GM10847 (cell line): ENCODE data around the gene BBS7.

Experiments used
- POLR2A ChIP-seq: IDR thresholded peaks from 2 replicates; pipeline ENCODE4 v1.6.1; 2011; ENCODE audit not compliant: insufficient read length; ENCODE audit errors: extremely low read depth

The BBS7 gene

DNA sequence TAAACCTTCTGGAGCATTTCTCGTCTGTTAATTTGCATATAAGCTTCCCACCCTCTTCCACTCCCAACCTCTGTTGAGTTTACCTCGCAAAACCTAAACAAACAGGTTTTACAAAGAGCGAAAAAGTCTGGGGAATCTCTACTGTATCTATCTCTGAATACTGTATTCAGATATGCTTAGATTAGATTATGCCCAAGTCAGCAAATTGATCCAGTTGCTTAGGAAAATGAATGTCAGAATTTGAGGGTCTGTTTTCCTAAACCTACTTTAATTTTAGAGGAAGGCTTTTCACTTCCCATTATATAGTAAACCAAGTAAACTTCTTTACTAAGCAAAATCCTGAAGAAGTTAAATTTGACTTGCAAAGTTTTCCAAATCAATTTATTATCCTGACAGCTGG, 53.3 kb downstream of the BBS7 start:
- no peak for TF ChIP-seq POLR2A

DNA sequence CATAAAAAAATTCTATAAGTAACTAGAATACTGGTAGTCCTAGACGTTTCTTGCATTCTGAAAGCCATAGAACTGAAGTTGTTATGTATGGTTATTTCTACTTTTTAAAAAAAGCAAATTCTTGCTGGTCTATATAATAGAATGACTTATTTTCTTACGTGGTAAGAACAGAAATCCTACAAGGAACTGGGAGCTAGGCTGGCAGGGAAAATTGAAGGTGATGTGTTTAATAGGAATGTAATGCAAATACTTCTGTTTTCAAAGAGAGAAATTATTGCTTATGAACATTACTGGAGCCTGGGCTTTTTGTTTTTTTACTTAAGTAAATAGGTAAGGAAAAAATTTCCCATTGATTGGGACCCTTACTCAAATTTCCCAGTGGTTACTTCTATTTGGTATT, 55.5 kb downstream of the BBS7 start:
- no peak for TF ChIP-seq POLR2A

DNA sequence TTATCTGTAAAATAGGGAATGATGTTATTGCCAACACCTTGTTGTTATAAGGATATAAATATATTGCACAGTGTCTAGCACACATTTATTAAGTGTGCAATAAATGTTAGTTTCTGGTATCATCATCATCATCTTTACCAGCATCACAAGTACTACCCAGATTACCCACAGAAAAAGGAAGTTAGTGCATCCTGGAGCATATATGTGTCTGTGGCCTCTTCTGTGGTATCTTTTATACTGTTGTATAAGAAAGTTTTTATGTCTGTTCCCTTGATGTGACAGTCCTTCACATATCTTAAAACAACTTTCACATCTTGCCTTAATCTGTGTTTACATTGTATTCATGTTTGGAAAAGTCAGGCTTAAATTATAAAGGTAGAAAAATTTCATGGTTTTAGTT, 59.2 kb downstream of the BBS7 start:
- TF ChIP-seq POLR2A, result no peak

DNA sequence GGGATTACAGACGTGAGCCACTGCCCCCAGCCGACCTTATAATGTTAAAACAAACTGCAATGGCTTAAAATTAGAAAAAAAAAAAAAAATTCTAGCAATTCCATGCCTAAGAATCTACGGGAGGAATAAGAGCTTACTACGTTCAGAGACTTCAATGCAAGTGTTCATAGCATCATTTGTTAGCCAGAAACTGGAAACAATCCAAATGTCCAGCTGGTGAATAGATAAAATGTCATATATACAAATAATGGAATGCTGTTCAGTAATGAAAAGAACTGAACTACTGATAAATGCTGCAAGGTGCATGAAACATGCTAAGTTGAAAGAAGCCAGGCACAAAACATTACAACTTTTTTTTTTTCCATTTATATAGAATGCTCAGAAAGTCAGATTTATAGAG, 63.9 kb downstream of the BBS7 start:
- TF ChIP-seq POLR2A, result no peak

DNA sequence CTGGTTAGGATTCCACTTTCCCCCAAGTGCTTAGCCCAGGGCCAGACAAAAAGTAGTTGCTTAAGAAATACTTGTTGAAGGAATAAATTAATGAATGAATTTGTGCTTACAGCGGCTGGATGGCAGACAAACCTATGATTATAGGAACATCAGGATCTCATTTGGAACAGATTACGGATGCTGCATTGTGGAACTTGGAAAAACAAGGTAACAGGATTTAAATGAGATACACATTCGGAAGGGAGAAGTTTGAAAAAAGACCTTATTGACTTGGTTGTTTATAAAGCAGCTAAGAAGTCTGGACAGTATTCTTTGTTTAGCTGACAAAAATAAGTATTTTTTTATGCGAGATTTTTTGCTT, 68.6 kb downstream of the BBS7 start:
- no peak for TF ChIP-seq POLR2A

DNA sequence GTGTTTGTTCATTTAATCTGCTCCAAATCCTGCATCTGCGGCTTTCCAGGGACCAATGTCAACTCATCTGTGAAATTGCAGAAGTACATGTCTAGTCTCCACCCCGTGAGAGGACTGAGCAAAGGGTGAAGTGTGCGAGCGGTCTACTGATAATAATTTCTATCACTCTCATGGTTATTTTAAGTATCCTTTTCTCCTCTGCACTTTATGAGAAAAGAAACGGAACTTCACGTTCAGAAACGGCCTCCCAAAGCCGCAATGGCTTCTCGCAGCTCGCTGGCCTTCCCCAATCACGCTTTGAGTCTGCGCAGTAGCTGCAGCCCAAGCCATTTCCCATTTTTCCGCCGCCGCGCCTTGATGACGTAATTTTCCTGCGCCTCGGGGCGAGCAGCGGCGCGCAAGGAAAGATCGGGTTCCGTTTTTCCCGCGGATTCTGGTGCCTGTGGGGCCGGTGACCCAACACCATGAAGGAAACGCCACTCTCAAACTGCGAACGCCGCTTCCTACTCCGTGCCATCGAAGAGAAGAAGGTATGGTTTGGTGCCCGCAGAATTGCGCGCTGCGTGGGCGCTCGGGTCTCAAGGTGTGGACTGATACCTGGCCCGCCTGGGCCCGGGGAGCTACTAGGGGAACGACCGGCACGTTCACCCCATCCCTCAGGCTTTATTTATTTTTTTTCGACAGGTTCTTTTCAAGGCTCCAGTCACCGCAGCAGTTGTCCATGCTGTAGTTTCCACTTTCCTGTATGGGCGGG, 69.1 kb downstream of the BBS7 start, which contains the start of gene EXOSC9:
EXOSC9 (plus strand) TSS at position 363 of the 754 bp plus-strand sequence; CDS start at position 465, 102 bp downstream.
- TF ChIP-seq POLR2A, result peak; percentile 45

DNA sequence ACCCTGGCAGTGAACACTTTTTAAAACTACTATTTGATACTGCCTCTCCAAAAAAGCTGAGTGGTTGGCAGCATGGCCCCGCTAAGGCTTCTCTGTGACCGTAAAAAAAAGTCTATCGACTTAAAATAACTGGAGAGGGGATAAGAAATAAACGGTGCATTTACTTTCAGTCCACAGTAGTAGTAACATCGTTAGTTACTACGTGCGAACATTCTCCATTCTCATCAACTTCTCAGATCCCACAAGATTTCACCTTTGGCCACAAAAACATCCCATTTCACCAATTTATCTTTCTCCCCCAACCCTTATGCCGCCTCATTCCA, 69.7 kb downstream of the BBS7 start:
- TF ChIP-seq POLR2A, result no peak

DNA sequence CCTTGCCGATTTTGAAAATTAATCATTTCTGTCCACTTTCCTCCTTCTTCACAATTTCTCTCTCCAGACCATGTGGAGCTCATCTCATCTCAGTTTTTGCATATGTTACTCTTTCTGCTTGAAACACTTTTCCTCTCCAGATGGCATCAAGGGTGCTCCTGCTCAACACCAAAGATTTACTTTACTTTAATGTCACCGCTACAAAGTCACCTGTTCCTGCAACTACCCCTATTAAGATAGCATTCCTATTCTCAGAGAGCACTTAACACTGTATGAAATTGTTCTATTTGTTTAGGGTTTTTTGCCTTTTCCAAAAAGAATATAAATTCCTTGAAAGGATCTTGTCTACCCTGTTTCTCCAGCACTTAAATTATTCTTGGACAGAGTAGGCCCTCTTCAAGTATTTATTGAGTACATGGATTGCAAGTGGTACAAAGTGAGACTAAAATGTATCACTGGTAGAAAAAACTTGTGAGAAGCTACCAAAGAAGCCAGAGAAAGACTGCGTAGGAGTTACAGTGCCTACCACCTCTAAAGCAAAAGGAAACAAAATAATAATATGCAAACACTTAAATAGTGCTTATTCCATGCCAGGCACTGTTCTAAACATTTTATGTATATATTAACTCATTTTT, 70.3 kb downstream of the BBS7 start:
- TF ChIP-seq POLR2A, result no peak

DNA sequence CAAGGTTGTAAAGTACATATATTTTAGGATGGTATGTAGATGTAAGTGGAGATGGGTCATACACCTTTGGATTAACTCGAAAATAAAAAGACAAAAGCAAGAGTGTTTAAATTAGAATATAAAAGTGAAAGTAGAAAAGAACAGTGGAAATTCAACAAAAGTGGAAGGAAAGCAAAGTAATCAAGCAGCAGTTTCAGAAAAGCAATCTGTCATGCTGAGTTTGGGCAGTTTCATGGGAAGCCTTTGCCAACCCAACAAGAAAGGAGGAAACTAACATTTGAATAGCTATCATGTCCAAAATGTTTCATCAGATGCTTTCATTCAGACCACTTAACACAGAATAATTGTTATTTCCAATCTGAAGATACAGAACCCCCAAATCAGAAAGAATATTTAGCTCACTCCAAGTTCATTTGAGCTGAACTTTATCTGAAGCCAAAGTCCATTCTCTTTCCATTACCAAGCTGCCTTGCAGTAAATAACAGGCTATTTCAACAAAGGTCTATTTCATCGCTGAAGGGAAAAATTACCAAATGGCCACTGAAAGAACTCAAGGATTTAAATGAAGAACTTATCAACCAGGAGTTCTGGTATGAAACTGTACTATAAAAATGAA, 71.0 kb downstream of the BBS7 start:
- TF ChIP-seq POLR2A, result no peak

DNA sequence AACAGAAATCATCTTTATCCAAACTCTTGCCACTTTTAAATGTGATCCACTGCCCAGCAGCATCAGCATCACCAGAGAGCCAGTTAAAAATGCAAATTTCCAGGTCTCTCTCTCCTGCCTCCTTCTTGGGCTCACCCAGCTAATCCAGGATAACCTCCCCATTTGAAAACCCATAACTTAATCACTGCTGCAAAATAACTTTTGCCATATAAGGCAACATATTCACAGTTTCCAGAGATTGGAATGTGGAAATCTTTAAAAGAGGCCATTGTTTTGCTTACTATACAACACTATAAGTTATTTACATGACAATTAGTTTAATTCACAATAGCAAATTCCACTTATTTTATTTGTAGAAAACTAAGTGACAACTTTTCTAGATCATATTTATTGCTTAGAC, 74.0 kb downstream of the BBS7 start:
- no peak for TF ChIP-seq POLR2A

DNA sequence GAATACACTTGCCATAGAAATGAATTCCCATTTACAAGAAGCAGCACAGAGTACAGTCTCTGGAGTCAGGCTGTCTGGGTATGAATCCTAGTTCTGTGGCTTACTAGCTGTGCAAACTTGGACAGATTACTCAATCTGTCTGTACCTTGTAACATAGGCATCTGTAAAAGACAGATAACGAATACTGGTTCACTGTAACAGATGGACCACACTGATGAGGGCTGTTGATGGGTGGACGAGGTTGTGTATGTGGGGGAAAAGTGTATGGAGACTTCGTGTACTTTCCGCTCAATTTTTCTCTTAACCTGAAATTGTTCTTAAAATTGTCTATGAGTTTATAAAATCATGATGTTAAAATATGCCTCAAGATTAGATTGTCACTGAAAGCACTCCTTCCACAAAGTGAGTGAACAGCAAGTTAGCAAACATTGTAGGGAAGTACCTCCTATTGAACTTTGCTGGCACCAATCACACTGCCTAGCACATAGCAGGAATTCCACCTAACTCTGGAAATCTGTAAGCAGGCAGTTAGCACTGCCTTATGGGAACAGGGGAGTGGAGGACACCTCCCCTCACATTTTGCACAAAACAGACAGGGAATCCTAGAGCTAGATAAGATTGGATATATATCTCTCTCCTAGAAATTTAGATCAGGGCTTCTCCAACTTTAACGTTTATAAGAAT, 75.6 kb downstream of the BBS7 start:
- no peak for TF ChIP-seq POLR2A

DNA sequence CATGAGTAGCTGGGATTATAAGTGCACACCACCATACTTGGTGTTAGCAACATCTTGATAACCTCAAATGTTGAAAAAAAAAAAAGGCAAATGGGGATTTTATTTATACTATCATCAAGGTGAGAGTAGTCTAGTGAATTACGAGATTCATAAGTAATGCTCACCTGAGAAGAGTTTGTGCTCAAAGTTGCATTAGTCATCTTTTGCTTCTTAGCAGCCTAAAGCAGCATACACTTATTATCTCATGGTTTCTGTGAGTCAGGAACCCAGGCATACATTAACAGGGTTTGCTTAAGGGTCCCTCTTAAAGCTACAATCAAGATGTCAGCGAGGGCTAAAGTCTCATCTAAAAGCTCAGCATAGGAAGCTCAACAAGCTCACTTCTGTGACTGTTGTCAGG, 77.3 kb downstream of the BBS7 start:
- TF ChIP-seq POLR2A, result no peak

DNA sequence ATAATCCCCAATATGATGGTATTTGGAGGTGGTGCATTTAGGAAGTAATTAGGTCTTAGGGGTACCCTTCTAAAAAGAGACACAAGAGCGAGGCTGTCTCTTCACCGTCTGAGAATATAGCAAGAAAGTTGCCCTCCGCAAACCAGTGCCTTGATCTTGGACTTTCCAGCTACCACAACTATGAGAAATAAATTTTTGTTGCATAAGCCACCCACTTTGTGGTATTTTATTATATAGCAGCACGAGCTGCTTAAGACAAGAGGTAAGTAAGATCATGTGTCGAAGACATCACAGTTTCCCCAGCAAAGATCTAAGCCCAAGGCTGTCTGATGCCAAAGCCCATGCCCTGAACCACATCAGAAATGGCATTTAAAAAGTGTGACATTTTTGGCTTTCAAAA, 78.8 kb downstream of the BBS7 start:
- no peak for TF ChIP-seq POLR2A

DNA sequence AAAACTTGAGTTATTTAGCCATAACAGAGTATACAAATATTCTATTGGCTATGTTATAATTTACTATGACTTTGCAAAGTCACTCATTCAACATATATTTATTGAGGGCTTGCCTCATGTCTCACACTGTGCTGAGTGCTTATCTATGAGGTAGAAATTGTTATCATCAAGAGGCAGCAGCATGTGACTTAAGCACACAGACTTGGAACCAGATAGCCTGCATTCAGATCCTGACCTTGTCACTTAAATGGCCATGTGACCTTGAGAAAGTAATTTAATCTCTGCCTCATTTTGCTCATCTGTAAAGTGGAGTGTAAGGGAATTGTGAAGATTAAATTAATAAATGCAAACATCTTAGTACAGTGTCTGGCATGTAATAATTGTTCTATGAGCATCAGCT, 79.3 kb downstream of the BBS7 start:
- no peak for TF ChIP-seq POLR2A

DNA sequence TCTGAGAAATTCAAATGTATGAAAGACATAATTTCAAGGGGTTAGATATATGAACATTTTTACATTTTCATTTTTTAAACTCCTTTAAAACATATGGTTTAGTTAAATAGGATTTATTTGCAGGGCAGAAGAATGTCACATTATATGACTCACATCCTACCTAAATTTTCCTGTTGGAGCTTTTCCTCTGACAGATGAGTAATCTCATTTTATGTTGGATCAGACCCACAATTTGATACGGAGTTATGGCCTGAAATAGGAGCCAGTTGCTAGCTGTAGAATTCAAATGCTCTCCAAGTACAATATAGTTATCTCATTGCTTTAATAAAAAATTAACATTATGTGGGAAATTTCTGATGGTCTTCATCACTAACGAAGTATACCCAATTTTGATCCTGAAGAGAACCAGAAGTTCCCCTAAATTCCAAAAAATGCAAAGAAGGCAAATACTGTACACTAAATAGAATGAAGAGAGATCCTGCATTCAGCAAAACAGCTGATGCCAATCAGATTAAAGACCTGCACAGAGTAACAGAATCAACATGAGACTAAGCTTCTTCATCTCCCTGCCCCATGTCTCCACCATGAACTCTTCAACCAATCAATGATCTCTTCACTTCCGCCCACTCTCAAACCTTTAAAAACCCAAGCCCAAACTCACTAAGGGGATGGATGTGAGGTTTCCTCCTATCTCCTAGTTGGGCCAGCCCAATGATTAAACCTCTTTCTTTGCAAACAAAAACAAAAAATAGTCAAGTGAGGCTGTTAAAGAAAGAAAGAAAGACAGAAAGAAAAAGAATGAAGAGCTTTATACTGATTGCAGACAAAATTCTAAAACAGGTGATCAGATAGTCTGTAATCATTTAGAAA, 80.1 kb downstream of the BBS7 start:
- no peak for TF ChIP-seq POLR2A
